ENCODE data around the gene TOM1.

GRCh38 chr22:35375031-35375430 lies 75.3 kb downstream of the TOM1 start:
- TF ChIP-seq CTCF (IDR thresholded peaks at IDR 0.05) (no peak), POLR2A (IDR thresholded peaks at IDR 0.05) (no peak)
